COLO829 (cell line): Measurements from ENCODE around the gene TRAPPC13.

Experiments
- DNase-seq: peaks from one replicate; pipeline ENCODE4 v3.0.0; 2012; ENCODE audit warnings: low spot score

TRAPPC13 gene

GRCh38 chr5:65682148-65682547 is 57.3 kb downstream of the TRAPPC13 start:
- DNase-seq, result no peak

- DNase-seq, result no peak
Measured at GRCh38 chr5:65693121-65693520, 68.3 kb downstream of the TRAPPC13 start.

GRCh38 chr5:65695162-65695755 is 70.4 kb downstream of the TRAPPC13 start:
- peak; percentile 3 for DNase-seq

GRCh38 chr5:65695896-65696295 is 71.1 kb downstream of the TRAPPC13 start:
- DNase-seq, result peak; percentile 61

- no peak for DNase-seq
Measured at GRCh38 chr5:65696892-65697291, 72.1 kb downstream of the TRAPPC13 start.

GRCh38 chr5:65699338-65699737 is 74.5 kb downstream of the TRAPPC13 start:
- DNase-seq, result no peak

GRCh38 chr5:65702036-65702435 is 77.2 kb downstream of the TRAPPC13 start:
- DNase-seq, result no peak

- no peak for DNase-seq
Measured at GRCh38 chr5:65704621-65705239, 79.9 kb downstream of the TRAPPC13 start.

- no peak for DNase-seq
Measured at GRCh38 chr5:65707663-65708062, 82.8 kb downstream of the TRAPPC13 start.

GRCh38 chr5:65708145-65708544 is 83.3 kb downstream of the TRAPPC13 start:
- DNase-seq, result no peak
